ENCODE data around the gene SUCLG1.

DNA sequence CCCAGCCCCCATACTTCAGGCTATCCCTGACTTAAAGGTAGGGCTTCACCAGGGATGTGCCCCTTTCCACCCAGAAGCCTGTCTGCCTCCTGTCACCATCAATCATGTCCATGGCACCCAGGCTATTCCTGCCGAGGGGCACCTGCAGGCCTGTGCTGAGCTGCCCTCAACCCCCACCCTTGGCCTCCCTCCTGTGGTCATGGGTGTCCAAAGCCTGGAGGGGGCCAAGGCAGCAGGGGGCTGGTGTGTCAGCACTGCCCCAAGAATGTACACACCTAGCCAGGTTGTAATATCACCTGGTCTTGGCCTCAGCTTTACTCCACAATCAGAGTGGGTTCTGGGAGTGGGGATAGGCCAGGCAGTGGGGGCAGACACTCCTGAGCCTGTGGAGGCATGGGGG, 69.3 kb downstream of the SUCLG1 start:
- TF ChIP-seq CTCF (IDR thresholded peaks at IDR 0.05; ENCODE audit: low read depth, low read length, missing input control), result no peak
- no peak for TF ChIP-seq YY1 (IDR thresholded peaks at IDR 0.05)
